Measurements from ENCODE around the gene GALNT18.

- TF ChIP-seq CTCF (IDR thresholded peaks at IDR 0.05; ENCODE audit: extremely low read depth in 1 of 2, insufficient read depth in 1 of 2, low read depth in 1 of 2, low read length in 2 of 2) (no peak), EZH2 (IDR thresholded peaks at IDR 0.05; ENCODE audit: borderline replicate concordance, low read depth, low read length, severe bottlenecking) (no peak), FOS (IDR thresholded peaks at IDR 0.05; ENCODE audit: borderline replicate concordance, insufficient read depth, low read length) (no peak), POLR2A (IDR thresholded peaks at IDR 0.05; ENCODE audit: low read depth, low read length) (no peak)
- TF ChIP-seq, protein P1, sequence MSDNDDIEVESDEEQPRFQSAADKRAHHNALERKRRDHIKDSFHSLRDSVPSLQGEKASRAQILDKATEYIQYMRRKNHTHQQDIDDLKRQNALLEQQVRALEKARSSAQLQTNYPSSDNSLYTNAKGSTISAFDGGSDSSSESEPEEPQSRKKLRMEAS (IDR thresholded peaks at IDR 0.05; ENCODE audit: insufficient read depth, insufficient read length) = no peak
Measured at GRCh38 chr11:11415901-11416300, 205.9 kb downstream of the GALNT18 start.

Data from endothelial cell of umbilical vein (primary cell).